Upper lobe of right lung (tissue), 1 donor: ENCODE measurements around the gene CASP3. TPM values are rescaled to one million over a fixed set of nuclear protein-coding genes. Genes with fewer than 3 reads are reported as not detected.
"Not testable (repeated sequence)": the region's sequence is repeated elsewhere in the genome, so short reads cannot be mapped to it uniquely, and the experiment has no call there.

Experiments
- ATAC-seq: fragments of 200-7000 bp; cut with Tn5 transposase; one replicate; pipeline ENCODE4 v1.9.1; 2020; ENCODE audit warnings: mild to moderate bottlenecking, moderate library complexity
- DNase-seq: peaks from one replicate; pipeline ENCODE4 v3.0.0-alpha.2; 2020
- H3K27ac ChIP-seq: fragments of 200-600 bp; one replicate; pipeline ENCODE4 v1.8.0; 2022
- H3K27me3 ChIP-seq: fragments of 200-600 bp; one replicate; pipeline ENCODE4 v1.8.0; 2022; ENCODE audit warnings: mild to moderate bottlenecking
- H3K36me3 ChIP-seq: fragments of 200-600 bp; one replicate; pipeline ENCODE4 v1.8.0; 2022
- H3K4me1 ChIP-seq: fragments of 200-600 bp; one replicate; pipeline ENCODE4 v1.8.0; 2022
- H3K4me3 ChIP-seq: fragments of 200-600 bp; one replicate; pipeline ENCODE4 v1.8.0; 2022; ENCODE audit warnings: mild to moderate bottlenecking
- H3K9me3 ChIP-seq: fragments of 200-600 bp; one replicate; pipeline ENCODE4 v1.8.0; 2022
- intact Hi-C: fragments of 100-400 bp; cut with DNase I; formaldehyde crosslinking; loops from one replicate; pipeline ENCODE4 v1.11.0; 2022
- total RNA-seq: library from RNA; stranded (reverse); fragmentation: NEBNext Ultra II Directional; extraction: Animal tissue kit (Norgen Biotek cat#: 25700); gene quantifications from one replicate; pipeline ENCODE4 v1.2.1, GENCODE V29; 2021
- TF ChIP-seq, protein P1 (sequence below): fragments of 200-600 bp; IDR thresholded peaks from one replicate; pipeline ENCODE4 v1.8.0; 2022; ENCODE audit warnings: antibody characterized with exemption
- donor health status: DM: no; HTN: yes; CAD: no; lungs with severe emphysema.

CASP3 gene
- total RNA-seq, 1 donor from 2014 or later, result 17.5 TPM

GRCh38 chr4:184660978-184661377 lies 11.7 kb upstream of the CASP3 start:
- no peak for ATAC-seq

GRCh38 chr4:184657820-184658219 lies 8.6 kb upstream of the CASP3 start:
- ATAC-seq, DNase-seq, intact Hi-C loops, H3K27ac ChIP-seq, H3K4me1 ChIP-seq, H3K27me3 ChIP-seq, H3K36me3 ChIP-seq, H3K4me3 ChIP-seq, H3K9me3 ChIP-seq: not testable (repeated sequence)

More at GRCh38 chr4:184660978-184661377, 11.7 kb upstream of the CASP3 start:
- Histone ChIP-seq H3K4me1 (no peaks in the 10 kb centered on the region), H3K27me3 (no peaks in the 10 kb centered on the region), H3K4me3 (no peak overlapping the region), H3K27ac (no peak overlapping the region), H3K36me3 (peaks cover 7% of the 10 kb centered on the region), H3K9me3 (no peaks in the 10 kb centered on the region)
- TF ChIP-seq, protein P1, sequence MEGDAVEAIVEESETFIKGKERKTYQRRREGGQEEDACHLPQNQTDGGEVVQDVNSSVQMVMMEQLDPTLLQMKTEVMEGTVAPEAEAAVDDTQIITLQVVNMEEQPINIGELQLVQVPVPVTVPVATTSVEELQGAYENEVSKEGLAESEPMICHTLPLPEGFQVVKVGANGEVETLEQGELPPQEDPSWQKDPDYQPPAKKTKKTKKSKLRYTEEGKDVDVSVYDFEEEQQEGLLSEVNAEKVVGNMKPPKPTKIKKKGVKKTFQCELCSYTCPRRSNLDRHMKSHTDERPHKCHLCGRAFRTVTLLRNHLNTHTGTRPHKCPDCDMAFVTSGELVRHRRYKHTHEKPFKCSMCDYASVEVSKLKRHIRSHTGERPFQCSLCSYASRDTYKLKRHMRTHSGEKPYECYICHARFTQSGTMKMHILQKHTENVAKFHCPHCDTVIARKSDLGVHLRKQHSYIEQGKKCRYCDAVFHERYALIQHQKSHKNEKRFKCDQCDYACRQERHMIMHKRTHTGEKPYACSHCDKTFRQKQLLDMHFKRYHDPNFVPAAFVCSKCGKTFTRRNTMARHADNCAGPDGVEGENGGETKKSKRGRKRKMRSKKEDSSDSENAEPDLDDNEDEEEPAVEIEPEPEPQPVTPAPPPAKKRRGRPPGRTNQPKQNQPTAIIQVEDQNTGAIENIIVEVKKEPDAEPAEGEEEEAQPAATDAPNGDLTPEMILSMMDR, result no peak
- intact Hi-C loops, result no loop called here
- DNase-seq, result no peak

- no peak overlapping the region for H3K27ac ChIP-seq
- no peak for ATAC-seq
- H3K27me3 ChIP-seq, result no peaks in the 10 kb centered on the region
- DNase-seq, result no peak
- H3K4me3 ChIP-seq, result no peak overlapping the region
- intact Hi-C loops, result no loop called here
- H3K9me3 ChIP-seq, result no peaks in the 10 kb centered on the region
- TF ChIP-seq, protein P1, result no peak
- H3K36me3 ChIP-seq, result peaks cover 5% of the 10 kb centered on the region
- H3K4me1 ChIP-seq, result no peaks in the 10 kb centered on the region
Observed at GRCh38 chr4:184657144-184657543, 7.9 kb upstream of the CASP3 start.

DNA sequence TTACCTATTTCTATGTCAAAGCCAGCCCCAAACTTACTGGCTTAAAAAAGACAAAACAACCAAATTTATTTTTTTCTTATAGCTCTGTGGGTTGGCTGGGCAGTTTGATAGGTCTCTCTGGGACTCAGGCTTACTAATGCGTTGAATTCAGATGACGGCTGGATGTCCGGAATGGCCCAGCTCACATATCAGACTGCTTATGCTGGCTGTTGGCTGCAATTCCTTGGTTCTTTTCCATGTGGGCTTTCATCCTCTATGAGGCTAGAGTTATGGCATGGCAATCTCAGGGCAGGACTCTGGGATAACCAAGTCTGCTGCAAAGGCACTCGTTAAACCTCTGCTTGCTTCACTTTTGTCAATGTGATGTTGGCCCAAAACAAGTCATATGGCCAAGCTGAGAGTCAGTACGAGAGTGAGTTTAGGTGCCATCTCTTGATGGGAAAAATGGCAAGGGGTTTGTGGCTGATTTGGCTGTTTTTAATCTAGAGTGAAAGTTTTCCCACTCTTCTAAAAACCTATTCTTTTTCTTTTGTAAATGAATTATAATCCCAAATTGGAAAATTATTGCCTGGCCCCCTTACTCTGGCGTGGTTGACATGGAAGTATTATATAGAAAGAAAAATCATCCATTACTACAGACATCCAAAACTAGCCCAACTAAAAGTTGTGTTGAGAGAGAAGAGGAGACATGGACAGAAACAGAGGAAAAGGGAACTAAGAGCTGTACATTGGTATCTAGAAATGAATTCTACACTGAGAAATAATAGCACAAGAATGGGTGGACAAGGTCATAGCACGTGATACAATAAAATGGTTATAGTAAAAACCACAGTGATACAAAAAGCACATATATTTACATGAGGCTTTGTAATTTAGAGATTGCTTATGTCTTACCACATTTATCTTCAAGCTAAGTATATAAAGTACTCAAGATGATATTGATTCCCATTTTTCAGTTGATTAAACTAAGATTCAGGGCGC lies 6.9 kb upstream of the CASP3 start:
- Histone ChIP-seq H3K4me3 (no peak overlapping the region), H3K27me3 (no peaks in the 10 kb centered on the region), H3K4me1 (no peaks in the 10 kb centered on the region), H3K9me3 (no peaks in the 10 kb centered on the region), H3K27ac (no peak overlapping the region), H3K36me3 (peaks cover 5% of the 10 kb centered on the region)
- intact Hi-C loops, result no loop called here
- TF ChIP-seq, protein P1, result no peak
- ATAC-seq, result no peak
- DNase-seq, result no peak

DNA sequence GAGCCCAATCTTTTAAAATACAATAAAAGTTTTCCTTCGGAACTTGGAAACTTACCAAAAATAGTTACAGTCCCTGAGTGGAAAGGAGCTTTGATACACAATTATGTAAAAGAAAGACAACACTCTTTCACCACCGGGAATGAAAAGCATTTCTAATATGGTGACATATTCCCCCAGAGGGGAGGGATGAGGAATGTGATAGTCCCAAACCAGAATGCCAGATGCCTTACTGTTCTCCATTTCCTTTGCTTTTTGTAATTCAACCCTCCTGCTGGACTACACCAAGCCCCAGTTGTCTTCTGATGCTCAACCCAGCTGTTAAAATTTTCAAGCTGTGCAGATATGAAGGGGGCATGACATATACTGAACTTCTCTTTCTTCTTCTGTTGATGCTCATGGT lies 4.4 kb upstream of the CASP3 start:
- ATAC-seq, result no peak
- H3K9me3 ChIP-seq, result no peaks in the 10 kb centered on the region
- no peak overlapping the region for H3K4me3 ChIP-seq

DNA sequence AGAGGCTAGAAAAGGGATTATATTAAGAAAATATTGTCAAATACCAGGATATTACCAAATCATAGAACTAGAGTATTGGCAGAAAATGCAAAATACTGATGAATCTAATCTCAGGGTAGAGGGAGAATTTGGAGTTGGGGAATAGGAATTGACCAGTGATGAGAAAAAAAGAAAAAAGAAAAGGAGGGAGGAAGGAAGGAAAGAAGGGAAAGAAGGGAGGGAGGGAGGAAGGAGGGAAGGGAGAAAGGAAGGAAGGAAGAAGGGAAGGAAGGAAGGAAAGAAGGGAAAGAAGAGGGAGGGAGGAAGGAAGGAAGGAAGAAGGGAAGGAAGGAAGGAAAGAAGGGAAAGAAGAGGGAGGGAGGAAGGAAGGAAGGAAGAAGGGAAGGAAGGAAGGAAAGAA lies 3.4 kb upstream of the CASP3 start:
- H3K27ac ChIP-seq, intact Hi-C loops, DNase-seq, H3K4me3 ChIP-seq, H3K36me3 ChIP-seq, H3K9me3 ChIP-seq, ATAC-seq, H3K27me3 ChIP-seq: not testable (repeated sequence)
- peaks cover 14% of the 10 kb centered on the region for H3K4me1 ChIP-seq

More for the DNA sequence above, 4.4 kb upstream of the CASP3 start:
- Histone ChIP-seq H3K36me3 (no peaks in the 10 kb centered on the region), H3K4me1 (peaks cover 7% of the 10 kb centered on the region), H3K27me3 (no peaks in the 10 kb centered on the region), H3K27ac (no peak overlapping the region)
- intact Hi-C loops, result no loop called here
- TF ChIP-seq, protein P1, result no peak
- no peak for DNase-seq
